VCaP (cell line): ENCODE data around the gene SEC61A1.

Experiments
- H3K27ac ChIP-seq: fragments of 450-650 bp; 2 replicates; pipeline ENCODE4 v1.5.1; 2017
- TF ChIP-seq, protein P1 (sequence below): fragments of 450-650 bp; conservative IDR thresholded peaks from 2 replicates; pipeline ENCODE4 v1.5.1; 2017; ENCODE audit warnings: mild to moderate bottlenecking, moderate library complexity

Gene SEC61A1

DNA sequence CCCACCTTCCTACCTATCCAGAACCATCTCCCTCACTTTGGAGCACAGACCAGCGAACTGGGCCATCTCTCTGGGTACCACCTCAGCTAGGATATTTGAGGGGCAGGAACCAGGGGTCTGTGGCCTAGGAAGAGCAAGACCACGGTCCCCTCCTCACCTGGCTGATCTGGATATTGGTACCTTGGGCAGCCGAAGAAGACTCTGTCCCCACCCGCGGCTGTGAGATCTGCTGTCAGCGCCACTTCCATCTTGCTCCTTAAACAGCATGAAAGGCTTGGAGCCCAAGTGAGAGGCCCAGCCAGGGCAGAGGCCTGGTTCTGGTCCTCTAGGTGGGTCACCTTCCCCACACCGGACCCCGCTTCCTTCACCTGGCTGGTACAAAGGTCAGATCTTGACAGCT, 26.6 kb downstream of the SEC61A1 start:
- TF ChIP-seq, protein P1, sequence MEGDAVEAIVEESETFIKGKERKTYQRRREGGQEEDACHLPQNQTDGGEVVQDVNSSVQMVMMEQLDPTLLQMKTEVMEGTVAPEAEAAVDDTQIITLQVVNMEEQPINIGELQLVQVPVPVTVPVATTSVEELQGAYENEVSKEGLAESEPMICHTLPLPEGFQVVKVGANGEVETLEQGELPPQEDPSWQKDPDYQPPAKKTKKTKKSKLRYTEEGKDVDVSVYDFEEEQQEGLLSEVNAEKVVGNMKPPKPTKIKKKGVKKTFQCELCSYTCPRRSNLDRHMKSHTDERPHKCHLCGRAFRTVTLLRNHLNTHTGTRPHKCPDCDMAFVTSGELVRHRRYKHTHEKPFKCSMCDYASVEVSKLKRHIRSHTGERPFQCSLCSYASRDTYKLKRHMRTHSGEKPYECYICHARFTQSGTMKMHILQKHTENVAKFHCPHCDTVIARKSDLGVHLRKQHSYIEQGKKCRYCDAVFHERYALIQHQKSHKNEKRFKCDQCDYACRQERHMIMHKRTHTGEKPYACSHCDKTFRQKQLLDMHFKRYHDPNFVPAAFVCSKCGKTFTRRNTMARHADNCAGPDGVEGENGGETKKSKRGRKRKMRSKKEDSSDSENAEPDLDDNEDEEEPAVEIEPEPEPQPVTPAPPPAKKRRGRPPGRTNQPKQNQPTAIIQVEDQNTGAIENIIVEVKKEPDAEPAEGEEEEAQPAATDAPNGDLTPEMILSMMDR, result no peak
- peak overlapping the region; percentile 95; the same call in 1 of the 2 replicates for H3K27ac ChIP-seq

DNA sequence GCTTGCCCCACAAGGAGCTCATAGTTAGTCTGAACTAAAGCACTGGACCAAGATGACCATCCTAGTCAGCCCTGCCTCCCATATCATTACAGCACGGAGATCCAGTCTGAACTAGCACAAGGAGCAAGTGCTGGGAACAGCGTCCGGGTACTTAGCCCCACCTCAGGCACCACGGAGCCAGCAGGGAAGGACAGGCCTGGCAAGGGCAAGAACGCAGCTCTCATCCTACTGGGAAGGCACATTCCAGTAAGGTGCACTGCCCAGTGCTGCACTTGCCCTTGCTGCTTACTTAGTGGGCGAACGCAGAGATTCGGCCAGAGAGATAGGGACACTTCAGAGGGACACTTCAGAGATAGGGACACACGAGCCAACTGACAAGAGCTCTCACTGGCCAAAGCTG, 27.6 kb downstream of the SEC61A1 start:
- H3K27ac ChIP-seq, result peak overlapping the region; percentile 95
- TF ChIP-seq, protein P1, result no peak

DNA sequence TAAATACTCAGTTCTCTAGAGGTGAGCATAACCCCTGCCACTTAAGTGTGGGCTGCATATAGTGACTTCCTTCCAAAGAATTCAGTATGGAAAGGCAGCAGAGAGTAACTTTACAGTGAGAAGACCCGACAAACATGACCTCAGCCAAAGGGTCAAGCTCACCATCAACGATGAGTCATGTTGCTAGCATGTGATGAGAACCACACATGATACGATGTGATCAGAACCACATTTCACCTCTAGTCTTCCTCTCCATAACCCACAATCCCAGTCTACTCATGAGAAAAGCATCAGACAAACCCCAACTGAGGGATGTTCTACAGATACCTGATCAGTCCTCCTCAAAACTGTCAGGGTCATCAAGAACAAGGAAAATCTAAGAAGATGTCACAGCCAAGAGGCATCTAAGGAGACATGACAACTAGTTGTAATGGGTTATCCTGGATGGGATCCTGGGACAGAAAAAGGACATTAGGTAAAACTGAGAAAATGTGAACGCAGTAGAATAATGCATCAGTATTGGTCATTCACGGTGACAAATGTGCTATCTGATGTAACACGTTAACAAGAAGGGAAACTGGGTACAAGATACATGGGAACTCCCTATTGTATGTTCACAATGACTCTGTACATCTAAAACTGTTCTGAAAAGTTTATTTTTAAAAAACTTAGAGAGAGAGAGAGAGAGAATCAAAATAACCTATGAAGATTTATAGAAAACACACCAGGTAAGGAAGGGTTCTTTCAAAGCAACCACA, 28.3 kb downstream of the SEC61A1 start:
- H3K27ac ChIP-seq, result peak overlapping the region; percentile 95
- TF ChIP-seq, protein P1, result no peak

DNA sequence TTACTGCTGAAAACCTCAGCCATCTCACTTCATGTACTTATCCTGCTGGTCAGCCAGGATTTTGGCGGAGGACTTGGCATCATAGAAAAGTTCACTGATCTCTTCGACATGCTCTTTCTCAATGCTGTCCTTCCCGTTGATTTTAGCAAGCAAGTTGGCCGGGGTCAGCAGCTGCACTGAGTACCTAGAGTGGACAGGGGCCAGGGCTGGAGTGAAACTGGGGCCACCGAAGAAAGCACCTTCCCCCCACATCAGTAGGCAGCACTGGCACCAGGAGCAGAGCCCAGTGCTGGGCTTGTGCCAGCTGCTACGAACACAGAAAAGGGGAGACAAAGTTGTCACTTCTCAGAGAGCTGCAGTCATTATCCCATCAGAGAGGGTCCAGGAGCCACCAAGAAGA, 29.0 kb downstream of the SEC61A1 start:
- TF ChIP-seq, protein P1, result no peak
- H3K27ac ChIP-seq, result peak overlapping the region; percentile 95

DNA sequence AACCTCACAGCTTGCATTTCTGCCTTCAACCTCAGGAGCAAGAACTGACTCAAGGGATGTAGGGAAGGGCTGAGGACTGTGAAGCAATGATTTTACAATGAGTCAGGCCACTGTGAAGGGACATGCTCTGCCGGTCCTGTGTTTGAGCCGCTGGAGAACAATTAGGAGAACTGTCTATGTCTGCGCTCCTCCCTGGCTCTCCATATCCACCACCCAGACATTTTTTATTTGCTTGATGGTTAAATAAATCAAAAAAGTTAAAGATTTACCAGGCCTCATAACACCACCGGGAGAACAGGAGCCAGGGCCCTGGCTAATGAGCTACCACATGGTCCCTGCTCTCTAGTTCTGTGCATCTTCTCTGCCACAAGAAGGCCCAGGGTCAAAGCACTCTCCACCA, 29.6 kb downstream of the SEC61A1 start:
- TF ChIP-seq, protein P1, result no peak
- H3K27ac ChIP-seq, result peak overlapping the region; percentile 95

DNA sequence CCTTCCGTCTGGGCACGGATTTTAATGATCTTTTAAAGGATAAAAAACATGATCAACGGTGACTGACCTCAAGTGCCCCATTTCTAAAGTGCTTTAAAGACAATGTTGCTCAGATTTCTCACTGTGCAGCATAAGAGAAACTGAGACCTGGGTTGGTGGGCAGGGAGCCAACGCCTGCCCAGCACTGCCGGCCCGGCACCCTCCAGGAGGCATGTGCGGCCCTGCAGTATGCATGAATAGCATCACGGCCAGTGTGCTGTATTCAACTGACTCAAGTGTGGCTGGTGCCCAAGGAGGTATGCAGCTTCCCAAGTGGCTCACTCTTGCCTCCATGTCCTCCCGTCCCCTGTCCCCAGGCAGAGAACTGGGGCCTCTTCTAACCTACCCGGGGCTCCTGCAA, 30.3 kb downstream of the SEC61A1 start:
- H3K27ac ChIP-seq, result peak overlapping the region; percentile 95

DNA sequence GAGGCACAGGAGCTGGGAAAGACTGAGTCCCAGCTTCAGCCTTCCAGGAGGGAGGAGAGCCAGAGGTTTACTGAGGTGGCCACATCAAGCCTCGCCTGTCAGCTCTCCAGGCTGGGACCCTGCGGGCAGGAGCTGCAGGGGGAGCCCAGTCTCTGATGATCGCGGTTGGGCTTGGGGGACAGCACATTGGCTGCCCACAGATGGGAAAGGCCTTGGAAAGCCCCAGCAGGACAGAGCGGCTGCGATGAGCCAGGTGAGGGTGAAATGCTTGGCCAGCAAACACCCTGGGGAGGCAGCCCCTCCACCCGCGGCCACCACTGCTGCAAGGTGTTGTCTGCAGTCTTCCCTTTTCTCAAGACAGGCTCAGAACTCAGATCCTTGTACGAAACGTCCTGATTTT, 31.2 kb downstream of the SEC61A1 start:
- peak overlapping the region; percentile 95 for H3K27ac ChIP-seq
- TF ChIP-seq, protein P1, result no peak

More for the DNA sequence above, 30.3 kb downstream of the SEC61A1 start:
- TF ChIP-seq, protein P1, result no peak
